Esophagus squamous epithelium (tissue), 5 donors: ENCODE measurements around the gene ODAD3. TPM values are rescaled to one million over a fixed set of nuclear protein-coding genes. Genes with fewer than 3 reads are reported as not detected.

ENCODE experiments used
- DNase-seq: peaks from one replicate; lab custom pipeline; 2025; lab: John Stamatoyannopoulos, UW
- H3K27ac ChIP-seq, 4 donors: fragments of 200-600 bp; sonication (generic); one replicate each; pipeline ENCODE4 v1.5.1; 2016 to 2019; ENCODE audit warnings: mild to moderate bottlenecking in 1 of 4
- H3K27me3 ChIP-seq, 4 donors: fragments of 200-600 bp; sonication (generic); 1 replicate in 3 of 4; 2 replicates in 1 of 4; pipeline versions ENCODE4 v1.5.1 to v1.6.0; 2017 to 2021; ENCODE audit warnings: antibody characterized with exemption in 1 of 4
- H3K36me3 ChIP-seq, 3 donors: fragments of 200-600 bp; sonication (generic); one replicate each; pipeline ENCODE4 v1.5.1; 2016 to 2019
- H3K4me1 ChIP-seq, 3 donors: fragments of 200-600 bp; sonication (generic); one replicate each; pipeline ENCODE4 v1.5.1; 2017 to 2019
- H3K4me3 ChIP-seq, 4 donors: fragments of 200-600 bp; sonication (generic); 1 replicate in 3 of 4; 2 replicates in 1 of 4; pipeline ENCODE4 v1.5.1; 2016 to 2019; ENCODE audit warnings: mild to moderate bottlenecking in 2 of 4, moderate library complexity in 1 of 4
- H3K9me3 ChIP-seq, 3 donors: fragments of 200-600 bp; sonication (generic); one replicate each; pipeline ENCODE4 v1.5.1; 2016 to 2019
- CTCF ChIP-seq, 6 experiments: fragments of 450-650 bp in 4 of 6; fragments of 200-600 bp in 2 of 6; sonication (generic) in 2 of 6; IDR thresholded peaks; one replicate each; pipeline ENCODE4 v1.5.1; 2016 to 2019; ENCODE audit warnings: antibody characterized with exemption in 6 of 6, mild to moderate bottlenecking in 4 of 6, moderate library complexity in 4 of 6
- POLR2A ChIP-seq, 4 donors: fragments of 450-650 bp; IDR thresholded peaks; one replicate each; pipeline ENCODE4 v1.6.1; 2017; ENCODE audit warnings: antibody characterized with exemption in 4 of 4, mild to moderate bottlenecking in 4 of 4, moderate library complexity in 3 of 4
- WGBS, 2 donors: methylation state at CpG; one replicate each; pipeline ENCODE4 v1.1.5; 2018; 5-methylcytosine and 5-hydroxymethylcytosine counted together
- intact Hi-C: fragments of 100-400 bp; cut with DNase I; formaldehyde crosslinking; loops from one replicate; pipeline ENCODE4 v1.15.0; 2022
- small RNA-seq, 4 donors: library from RNA; depleted of rRNA; stranded (forward); fragments of <200 nt; gene quantifications; one replicate each; pipeline ENCODE3, GENCODE V24; 2016
- total RNA-seq, 4 donors: library from RNA; depleted of rRNA; stranded (reverse); fragments of >200 nt; gene quantifications; one replicate each; pipeline ENCODE4 v1.1.0, GENCODE V29; 2016
- donor health status: DM: yes; HTN: yes; CAD: no.

Gene ODAD3
- total RNA-seq, 4 donors from 2014 or later = 0.19 to 8.8 TPM; not detected in 2

DNA sequence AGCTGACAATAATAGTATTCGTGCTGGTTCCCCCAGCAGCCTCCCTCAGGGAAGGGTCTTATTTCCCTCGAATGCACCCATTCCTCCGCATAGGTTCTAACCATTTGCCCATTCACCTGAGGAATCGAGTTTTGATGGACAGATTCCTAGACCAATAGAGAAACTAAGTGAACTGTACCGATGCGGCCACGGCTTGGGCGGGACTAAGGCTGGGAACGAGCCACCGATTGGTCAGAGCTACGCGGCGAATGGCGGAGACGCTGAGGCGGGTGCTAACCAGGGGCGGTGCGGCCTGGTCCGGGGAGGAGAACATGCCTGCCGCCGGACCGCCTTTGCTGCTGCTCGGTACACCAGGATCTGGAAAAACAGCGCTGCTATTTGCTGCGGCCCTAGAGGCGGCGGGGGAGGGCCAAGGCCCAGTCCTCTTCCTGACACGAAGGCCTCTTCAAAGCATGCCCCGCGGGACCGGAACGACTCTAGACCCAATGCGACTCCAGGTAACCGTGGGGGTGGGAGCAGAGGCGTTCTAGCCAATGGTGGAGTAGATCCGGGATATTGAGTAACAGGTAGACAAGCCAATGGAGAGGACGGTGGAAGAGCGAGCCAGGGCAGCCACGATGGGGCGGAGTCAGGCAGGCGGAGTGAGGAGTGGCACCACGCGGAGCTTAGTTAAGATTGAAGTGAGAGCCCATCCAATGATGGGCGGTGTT is 60.3 kb downstream of the ODAD3 start, which contains the start of gene SWSAP1:
TSS of gene SWSAP1 (plus strand) at position 234 of the 710 bp plus-strand sequence. CDS start at position 249, 15 bp downstream.
- H3K4me1 ChIP-seq = peaks cover 25 to 51% (median 40%) of the 10 kb centered on the region in 3 donors
- peak; percentile 98 for DNase-seq
- peaks cover 0 to 4% (median 0%) of the 10 kb centered on the region in 3 donors for H3K36me3 ChIP-seq
- no peaks in the 10 kb centered on the region for H3K27me3 ChIP-seq
- peak within 1 kb of the TSS; percentile 56 to 86 (median 64) for H3K4me3 ChIP-seq
- peak in 2 of 4 donors; percentile 3 to 32 for TF ChIP-seq POLR2A (IDR thresholded peaks at IDR 0.05)
- TF ChIP-seq CTCF (IDR thresholded peaks at IDR 0.05) = peak in 1 of 6 experiments; percentile 25
- intact Hi-C loops = no loop called here
- peak within 1 kb of the TSS; percentile 95 to 99 (median 96) for H3K27ac ChIP-seq
- H3K9me3 ChIP-seq = no peaks in the 10 kb centered on the region
- WGBS, 2 donors = 0% methylated on average over 12 to 16 of the region's 44 CpGs

GRCh38 chr19:11373885-11374432 is 61.0 kb downstream of the ODAD3 start:
- no peak for DNase-seq
- Histone ChIP-seq H3K4me1 (peaks cover 25 to 49% (median 40%) of the 10 kb centered on the region in 3 donors), H3K27me3 (no peaks in the 10 kb centered on the region), H3K9me3 (no peaks in the 10 kb centered on the region), H3K36me3 (peaks cover 0 to 6% (median 0%) of the 10 kb centered on the region in 3 donors), H3K27ac (peak overlapping the region; percentile 95 to 99 (median 96)), H3K4me3 (peak overlapping the region; percentile 56 to 86 (median 64))
- TF ChIP-seq POLR2A (IDR thresholded peaks at IDR 0.05) (no peak), CTCF (IDR thresholded peaks at IDR 0.05) (no peak)
- intact Hi-C loops = no loop called here
- 26 to 38% methylated on average over 10 to 11 of the region's 11 CpGs for WGBS, 2 donors

- intact Hi-C loops = no loop called here
- no peak for DNase-seq
- 49 to 55% methylated on average over 9 to 10 of the region's 10 CpGs for WGBS, 2 donors
Observed at GRCh38 chr19:11373166-11373884, 61.6 kb downstream of the ODAD3 start.

DNA sequence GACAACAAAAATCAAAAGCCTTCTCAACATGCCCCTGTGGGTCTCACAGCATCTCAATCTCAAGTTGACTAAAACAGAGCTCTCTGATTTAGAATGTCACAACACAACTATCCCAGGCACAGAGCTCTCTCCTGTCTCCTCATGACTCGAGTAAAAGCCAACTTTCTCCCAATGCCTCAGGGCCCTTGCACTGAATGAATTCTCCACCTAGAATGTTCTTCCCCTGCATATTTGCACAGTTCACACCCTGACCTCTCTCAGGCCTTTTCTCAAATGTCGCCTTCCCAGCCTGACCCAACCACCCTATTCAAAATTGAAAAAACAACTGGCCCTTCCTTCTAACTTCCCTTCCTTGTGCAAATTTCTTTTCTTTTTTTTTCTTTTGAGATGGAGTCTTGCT is 64.2 kb downstream of the ODAD3 start:
- WGBS, 2 donors = 76 to 84% methylated on average over 2 of the region's 2 CpGs
- intact Hi-C loops = no loop called here
- no peaks in the 10 kb centered on the region for H3K9me3 ChIP-seq
- H3K4me1 ChIP-seq = peaks cover 9 to 17% (median 11%) of the 10 kb centered on the region in 3 donors
- H3K36me3 ChIP-seq = peaks cover 0 to 33% (median 0%) of the 10 kb centered on the region in 3 donors
- no peaks in the 10 kb centered on the region for H3K27me3 ChIP-seq
- TF ChIP-seq POLR2A (IDR thresholded peaks at IDR 0.05) (no peak), CTCF (IDR thresholded peaks at IDR 0.05) (no peak)
- DNase-seq = no peak
- no peak overlapping the region for H3K27ac ChIP-seq
- H3K4me3 ChIP-seq = no peak overlapping the region

More at GRCh38 chr19:11373166-11373884, 61.6 kb downstream of the ODAD3 start:
- Histone ChIP-seq H3K4me3 (no peak overlapping the region), H3K4me1 (peaks cover 20 to 43% (median 37%) of the 10 kb centered on the region in 3 donors), H3K27me3 (no peaks in the 10 kb centered on the region), H3K27ac (no peak overlapping the region), H3K9me3 (no peaks in the 10 kb centered on the region), H3K36me3 (peaks cover 0 to 7% (median 0%) of the 10 kb centered on the region in 3 donors)
- TF ChIP-seq CTCF (IDR thresholded peaks at IDR 0.05) = no peak
- TF ChIP-seq POLR2A (IDR thresholded peaks at IDR 0.05) = no peak

Small RNAs within 50 kb of the gene (small RNA-seq; reads per million reads assigned to genes)
- gene RF00019 = 0 reads per million in 4 donors

Other genes starting within 250 kb of the ODAD3 start
- gene KANK2, start 237.6 kb downstream of the ODAD3 start, total RNA-seq = 100 to 1,000 TPM in 1 of 4 donors, 10 to 100 TPM in 3; 29.3 to 287 (median 57.1) TPM
- gene ANGPTL8, start 195.5 kb downstream of the ODAD3 start, total RNA-seq = not detected
- gene DOCK6, start 172.6 kb downstream of the ODAD3 start, total RNA-seq = 10 to 100 TPM; 19.7 to 94.0 (median 33.3) TPM
- gene TSPAN16, start 139.0 kb downstream of the ODAD3 start, total RNA-seq = not detected
- 10 to 100 TPM; 55.9 to 90.4 (median 73.8) TPM for gene RAB3D, start 95.5 kb downstream of the ODAD3 start, total RNA-seq
- gene TMEM205, start 88.9 kb downstream of the ODAD3 start, total RNA-seq = 100 to 1,000 TPM in 2 of 4 donors, 10 to 100 TPM in 2; 80.1 to 173 (median 129) TPM
- gene CCDC159, start 88.6 kb downstream of the ODAD3 start, total RNA-seq = 10 to 100 TPM in 1 of 4 donors, 1 to 10 TPM in 3; 5.7 to 17.7 (median 8.0) TPM
- gene PLPPR2, start 79.7 kb downstream of the ODAD3 start, total RNA-seq = 10 to 100 TPM in 1 of 4 donors, 1 to 10 TPM in 3; 5.1 to 14.2 (median 9.7) TPM
- 1 to 10 TPM; 1.0 to 2.9 (median 1.3) TPM for gene SWSAP1, start 60.5 kb downstream of the ODAD3 start, total RNA-seq
- 1 to 10 TPM in 2 of 4 donors, under 1 TPM in 2; 0.35 to 6.2 (median 1.0) TPM for gene EPOR, start 50.8 kb downstream of the ODAD3 start, total RNA-seq
- 1 to 10 TPM in 1 of 4 donors, under 1 TPM in 3; 0.22 to 1.9 (median 0.45) TPM for gene RGL3, start 15.8 kb downstream of the ODAD3 start, total RNA-seq
- 100 to 1,000 TPM in 1 of 4 donors, 10 to 100 TPM in 3; 64.1 to 107 (median 99.1) TPM for gene PRKCSH, start 514 bp upstream of the ODAD3 start, total RNA-seq
- gene ELAVL3, start 45.9 kb upstream of the ODAD3 start, total RNA-seq = not detected
- gene ZNF653, start 70.7 kb upstream of the ODAD3 start, total RNA-seq = 10 to 100 TPM in 1 of 4 donors, 1 to 10 TPM in 3; 3.6 to 10.2 (median 5.0) TPM
- 10 to 100 TPM; 41.4 to 47.1 (median 43.1) TPM for gene ECSIT, start 94.0 kb upstream of the ODAD3 start, total RNA-seq
- gene CNN1, start 103.7 kb upstream of the ODAD3 start, total RNA-seq = 100 to 1,000 TPM in 1 of 4 donors, 10 to 100 TPM in 3; 20.4 to 437 (median 45.0) TPM
- gene ELOF1, start 124.1 kb upstream of the ODAD3 start, total RNA-seq = 10 to 100 TPM; 21.7 to 31.6 (median 28.6) TPM
- gene ACP5, start 142.5 kb upstream of the ODAD3 start, total RNA-seq = 10 to 100 TPM; 12.2 to 61.9 (median 33.0) TPM
- 1 to 10 TPM; 3.5 to 9.2 (median 6.5) TPM for gene ZNF627, start 162.4 kb upstream of the ODAD3 start, total RNA-seq